Effector memory CD4-positive, alpha-beta T cell (primary cell): ENCODE data around the gene MGAT5B.

Experiments used
- DNase-seq, 3 donors: peaks; one replicate each; pipeline ENCODE4 v3.0.0-alpha.2; 2020
- H3K27ac ChIP-seq: 2 replicates; pipeline ENCODE4 v1.7.0; 2013; ENCODE audit warnings: mild to moderate bottlenecking, low read length, moderate library complexity; ENCODE audit not compliant: insufficient read depth, poor library complexity, severe bottlenecking
- H3K27me3 ChIP-seq: replicated peaks from 2 replicates; pipeline ENCODE4 v1.7.0; 2013; ENCODE audit warnings: mild to moderate bottlenecking, low read length; ENCODE audit not compliant: insufficient read depth, control insufficient read depth, poor library complexity, severe bottlenecking
- H3K36me3 ChIP-seq: 2 replicates; pipeline ENCODE4 v1.7.0; 2013; ENCODE audit warnings: mild to moderate bottlenecking, low read length, moderate library complexity; ENCODE audit not compliant: control insufficient read depth, insufficient read depth
- H3K4me1 ChIP-seq: 2 replicates; pipeline ENCODE4 v1.7.0; 2013; ENCODE audit warnings: low read length, mild to moderate bottlenecking; ENCODE audit not compliant: control insufficient read depth, insufficient read depth, poor library complexity, severe bottlenecking
- H3K4me3 ChIP-seq: 2 replicates; pipeline ENCODE4 v1.7.0; 2013; ENCODE audit warnings: low read length, low read depth, mild to moderate bottlenecking; ENCODE audit not compliant: insufficient read depth, poor library complexity, severe bottlenecking
- H3K9me3 ChIP-seq: 2 replicates; pipeline ENCODE4 v1.7.0; 2013; ENCODE audit warnings: mild to moderate bottlenecking, low read length, moderate library complexity; ENCODE audit not compliant: control insufficient read depth
- total RNA-seq, 3 donors: gene quantifications; one replicate each; lab custom pipeline; 2026; lab: John Stamatoyannopoulos, UW

Gene MGAT5B, protein sequence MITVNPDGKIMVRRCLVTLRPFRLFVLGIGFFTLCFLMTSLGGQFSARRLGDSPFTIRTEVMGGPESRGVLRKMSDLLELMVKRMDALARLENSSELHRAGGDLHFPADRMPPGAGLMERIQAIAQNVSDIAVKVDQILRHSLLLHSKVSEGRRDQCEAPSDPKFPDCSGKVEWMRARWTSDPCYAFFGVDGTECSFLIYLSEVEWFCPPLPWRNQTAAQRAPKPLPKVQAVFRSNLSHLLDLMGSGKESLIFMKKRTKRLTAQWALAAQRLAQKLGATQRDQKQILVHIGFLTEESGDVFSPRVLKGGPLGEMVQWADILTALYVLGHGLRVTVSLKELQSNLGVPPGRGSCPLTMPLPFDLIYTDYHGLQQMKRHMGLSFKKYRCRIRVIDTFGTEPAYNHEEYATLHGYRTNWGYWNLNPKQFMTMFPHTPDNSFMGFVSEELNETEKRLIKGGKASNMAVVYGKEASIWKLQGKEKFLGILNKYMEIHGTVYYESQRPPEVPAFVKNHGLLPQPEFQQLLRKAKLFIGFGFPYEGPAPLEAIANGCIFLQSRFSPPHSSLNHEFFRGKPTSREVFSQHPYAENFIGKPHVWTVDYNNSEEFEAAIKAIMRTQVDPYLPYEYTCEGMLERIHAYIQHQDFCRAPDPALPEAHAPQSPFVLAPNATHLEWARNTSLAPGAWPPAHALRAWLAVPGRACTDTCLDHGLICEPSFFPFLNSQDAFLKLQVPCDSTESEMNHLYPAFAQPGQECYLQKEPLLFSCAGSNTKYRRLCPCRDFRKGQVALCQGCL
- total RNA-seq, result 0.17 to 0.35 (median 0.19) reads per million in 3 donors

DNA sequence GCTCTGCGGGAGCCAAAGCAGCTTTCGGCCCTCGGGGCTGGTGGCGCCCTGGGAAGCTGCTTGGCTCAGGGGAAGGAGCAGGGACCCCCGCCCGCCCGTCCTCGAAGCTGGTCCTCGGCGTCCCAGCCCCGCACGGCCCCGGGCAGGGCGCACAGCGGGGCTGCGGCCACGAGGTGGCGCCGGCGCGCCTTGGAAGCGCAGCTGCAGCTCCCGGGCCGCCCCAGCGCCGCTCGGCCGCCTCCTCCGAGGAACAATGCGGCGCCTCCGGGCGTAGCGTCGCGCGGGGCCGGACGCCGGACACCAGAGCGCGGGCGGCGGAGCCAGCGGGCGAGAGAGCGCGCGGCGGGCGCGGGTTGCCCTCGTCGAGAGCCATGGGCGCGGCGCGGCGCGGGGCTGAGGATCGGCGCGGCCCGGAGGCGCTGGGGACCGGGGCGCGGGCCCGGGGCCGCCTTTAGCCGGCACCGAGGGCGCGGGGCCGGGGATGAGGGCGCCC lies at the start of gene MGAT5B:
MGAT5B (plus strand) TSS at position 229 of the 493 bp plus-strand sequence. CDS start 626 bp downstream, outside the sequence.
- Histone ChIP-seq H3K27ac (no peak within 1 kb of the TSS), H3K4me3 (peak within 1 kb of the TSS; percentile 35), H3K9me3 (no peaks in the 10 kb centered on the region), H3K4me1 (peaks cover 14% of the 10 kb centered on the region), H3K27me3 (peaks cover 16% of the 10 kb centered on the region), H3K36me3 (no peaks in the 10 kb centered on the region)
- DNase-seq, result peak; percentile 41 to 56 (median 46)

DNA sequence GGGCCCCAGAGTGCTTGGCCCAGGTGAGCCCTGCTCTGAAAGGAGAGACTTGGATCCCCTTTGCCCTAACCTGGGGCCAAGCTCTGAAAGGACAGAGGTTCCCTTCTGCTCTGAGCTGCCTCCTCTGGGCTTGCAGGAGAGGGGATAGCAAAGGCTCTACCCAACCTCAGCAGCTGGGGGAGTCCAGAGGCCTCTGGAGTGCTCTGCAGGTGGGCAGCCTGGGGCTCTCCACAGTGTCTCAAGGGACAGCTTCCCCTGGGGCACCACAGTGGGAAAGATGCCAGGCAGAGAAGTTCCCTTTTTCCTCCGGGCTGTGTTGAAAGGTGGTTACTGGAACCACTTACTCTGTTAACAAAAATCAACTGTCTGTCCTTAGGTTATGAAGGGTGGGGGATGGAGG lies 48.2 kb upstream of the MGAT5B start:
- no peaks in the 10 kb centered on the region for H3K9me3 ChIP-seq
- H3K4me3 ChIP-seq, result no peak overlapping the region
- H3K27me3 ChIP-seq, result no peaks in the 10 kb centered on the region
- no peak for DNase-seq
- H3K36me3 ChIP-seq, result no peaks in the 10 kb centered on the region
- peaks cover 5% of the 10 kb centered on the region for H3K4me1 ChIP-seq
- H3K27ac ChIP-seq, result no peak overlapping the region

DNA sequence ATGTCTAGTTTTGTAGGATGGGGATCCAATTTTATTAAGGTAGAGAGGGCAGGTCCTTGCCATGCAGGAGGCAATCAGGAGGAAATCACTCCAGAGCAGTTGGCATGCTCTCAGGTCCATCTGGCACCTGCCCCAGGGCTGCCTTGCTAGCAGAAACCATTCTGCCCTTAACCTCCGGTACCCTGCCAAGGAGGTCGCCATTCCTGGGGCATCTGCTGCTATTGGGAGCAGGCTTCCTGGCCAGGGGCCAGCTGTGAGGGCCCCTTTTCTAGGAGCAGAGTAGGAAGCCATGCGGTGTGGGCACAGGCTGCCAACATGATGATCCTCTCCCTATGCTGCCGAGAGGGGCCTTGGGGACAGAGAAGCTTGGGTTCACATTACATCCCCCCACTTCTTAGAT lies 47.6 kb upstream of the MGAT5B start:
- H3K27me3 ChIP-seq, result no peaks in the 10 kb centered on the region
- no peak overlapping the region for H3K27ac ChIP-seq
- no peaks in the 10 kb centered on the region for H3K9me3 ChIP-seq
- H3K36me3 ChIP-seq, result no peaks in the 10 kb centered on the region
- peaks cover 5% of the 10 kb centered on the region for H3K4me1 ChIP-seq
- no peak for DNase-seq
- H3K4me3 ChIP-seq, result no peak overlapping the region

DNA sequence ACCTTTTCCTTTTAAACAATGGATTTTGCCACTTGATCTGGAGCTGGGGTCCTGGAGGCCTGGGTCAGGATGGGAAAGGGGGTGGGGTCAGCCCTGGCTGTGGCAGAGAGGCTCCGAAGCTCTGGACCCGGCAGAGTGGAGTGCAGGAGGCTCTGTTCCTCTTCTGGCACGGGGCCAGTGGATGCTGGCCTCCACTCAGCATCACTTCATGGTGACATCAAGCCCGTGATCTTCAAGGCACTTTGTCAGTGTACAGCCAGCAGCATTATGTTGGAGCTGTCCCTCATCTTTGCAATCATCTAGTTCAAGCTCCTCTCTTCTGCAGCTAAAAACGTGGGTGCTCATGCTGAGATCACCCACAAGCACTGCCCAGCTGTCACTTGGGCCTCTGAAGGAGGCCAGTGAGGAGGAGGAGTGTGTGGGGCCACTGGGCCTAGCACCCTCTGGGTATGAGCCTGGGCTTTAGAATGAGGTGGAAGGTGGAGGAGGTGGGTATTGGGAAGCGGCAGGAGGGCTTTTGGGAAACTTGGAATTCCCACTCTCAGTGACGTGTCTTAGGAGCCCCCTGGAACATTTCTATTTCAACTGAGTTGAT lies 45.9 kb upstream of the MGAT5B start:
- no peaks in the 10 kb centered on the region for H3K9me3 ChIP-seq
- H3K27ac ChIP-seq, result no peak overlapping the region
- DNase-seq, result no peak
- H3K36me3 ChIP-seq, result no peaks in the 10 kb centered on the region
- H3K4me3 ChIP-seq, result no peak overlapping the region
- no peaks in the 10 kb centered on the region for H3K4me1 ChIP-seq
- H3K27me3 ChIP-seq, result no peaks in the 10 kb centered on the region

DNA sequence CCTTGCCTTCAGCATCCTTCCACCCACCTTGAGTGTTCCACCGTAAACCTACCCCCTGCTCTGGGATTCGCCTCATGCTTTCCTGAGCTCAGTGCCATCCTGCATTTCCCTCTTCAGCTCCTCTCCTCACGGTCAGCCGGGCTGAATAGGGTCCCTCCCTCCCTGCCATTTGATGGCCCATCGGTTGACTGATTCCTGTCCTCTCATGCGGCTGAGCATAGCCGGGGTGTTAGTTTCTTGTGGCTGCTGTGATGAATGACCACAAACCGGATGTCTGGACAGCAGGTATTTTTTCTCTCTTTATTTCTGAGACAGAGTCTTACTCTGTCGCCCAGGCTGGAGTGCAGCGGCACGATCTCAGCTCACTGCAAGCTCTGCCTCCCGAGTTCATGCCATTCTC lies 44.1 kb upstream of the MGAT5B start:
- Histone ChIP-seq H3K4me3 (no peak overlapping the region), H3K9me3 (no peaks in the 10 kb centered on the region), H3K36me3 (no peaks in the 10 kb centered on the region), H3K27ac (no peak overlapping the region), H3K27me3 (no peaks in the 10 kb centered on the region), H3K4me1 (no peaks in the 10 kb centered on the region)
- no peak for DNase-seq

DNA sequence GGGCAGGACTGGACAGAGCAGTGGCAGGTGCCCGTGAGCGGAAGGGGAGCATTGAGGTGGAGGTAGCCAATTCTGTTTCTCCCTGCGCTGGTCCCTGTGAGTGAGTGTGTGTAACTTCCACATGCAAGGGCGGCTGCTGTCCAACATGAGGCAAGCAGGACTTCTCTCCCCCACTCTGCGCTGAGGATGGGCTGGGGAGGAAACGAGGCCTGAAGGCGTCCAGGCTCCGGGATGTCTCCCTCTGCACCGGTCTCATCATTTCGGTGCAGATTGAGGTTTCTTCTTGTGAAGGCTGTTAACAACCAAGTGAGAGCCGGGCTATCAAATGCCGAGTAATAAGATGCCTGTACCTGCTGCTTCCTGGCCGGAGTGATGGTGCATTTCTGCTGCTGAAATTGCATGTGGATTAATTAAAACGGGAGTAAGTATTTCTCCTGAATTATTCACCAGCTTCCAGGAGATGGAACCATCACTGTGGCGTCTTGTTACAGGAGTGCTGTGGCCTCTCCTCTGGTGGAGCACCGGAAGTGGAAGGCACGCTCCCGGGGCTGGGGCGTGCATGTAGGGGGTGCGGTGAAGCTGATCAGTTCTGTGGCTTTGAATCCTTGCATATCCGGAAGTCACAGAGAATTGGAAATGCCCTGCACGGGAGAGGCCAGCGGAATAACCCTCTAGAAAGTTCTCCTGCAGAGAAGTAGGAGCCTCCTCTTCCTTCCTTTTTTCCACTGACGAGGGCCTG lies 41.7 kb upstream of the MGAT5B start:
- Histone ChIP-seq H3K4me1 (no peaks in the 10 kb centered on the region), H3K27me3 (no peaks in the 10 kb centered on the region), H3K4me3 (no peak overlapping the region), H3K36me3 (no peaks in the 10 kb centered on the region), H3K27ac (no peak overlapping the region), H3K9me3 (no peaks in the 10 kb centered on the region)
- no peak for DNase-seq

DNA sequence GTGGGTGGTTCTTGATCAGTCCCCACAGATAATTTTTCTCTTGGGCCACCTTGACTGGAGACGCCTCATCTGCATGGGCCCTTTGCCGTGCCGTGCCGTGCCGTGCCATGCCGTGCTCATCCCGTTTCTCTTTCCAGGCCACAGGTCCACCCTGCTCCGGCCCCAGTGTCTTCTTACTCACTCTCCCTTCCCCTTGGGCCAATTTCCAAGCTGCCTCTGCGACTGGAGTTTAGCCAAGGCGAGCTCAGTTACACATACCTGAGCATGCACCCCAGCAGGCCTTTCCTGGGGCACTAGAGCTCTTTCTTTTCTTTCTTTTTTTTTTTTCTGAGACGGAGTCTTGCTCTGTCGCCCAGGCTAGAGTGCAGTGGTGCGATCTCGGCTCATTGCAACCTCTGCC lies 40.5 kb upstream of the MGAT5B start:
- no peak overlapping the region for H3K4me3 ChIP-seq
- DNase-seq, result no peak
- no peak overlapping the region for H3K27ac ChIP-seq
- H3K9me3 ChIP-seq, result no peaks in the 10 kb centered on the region
- no peaks in the 10 kb centered on the region for H3K36me3 ChIP-seq
- H3K4me1 ChIP-seq, result no peaks in the 10 kb centered on the region
- no peaks in the 10 kb centered on the region for H3K27me3 ChIP-seq

DNA sequence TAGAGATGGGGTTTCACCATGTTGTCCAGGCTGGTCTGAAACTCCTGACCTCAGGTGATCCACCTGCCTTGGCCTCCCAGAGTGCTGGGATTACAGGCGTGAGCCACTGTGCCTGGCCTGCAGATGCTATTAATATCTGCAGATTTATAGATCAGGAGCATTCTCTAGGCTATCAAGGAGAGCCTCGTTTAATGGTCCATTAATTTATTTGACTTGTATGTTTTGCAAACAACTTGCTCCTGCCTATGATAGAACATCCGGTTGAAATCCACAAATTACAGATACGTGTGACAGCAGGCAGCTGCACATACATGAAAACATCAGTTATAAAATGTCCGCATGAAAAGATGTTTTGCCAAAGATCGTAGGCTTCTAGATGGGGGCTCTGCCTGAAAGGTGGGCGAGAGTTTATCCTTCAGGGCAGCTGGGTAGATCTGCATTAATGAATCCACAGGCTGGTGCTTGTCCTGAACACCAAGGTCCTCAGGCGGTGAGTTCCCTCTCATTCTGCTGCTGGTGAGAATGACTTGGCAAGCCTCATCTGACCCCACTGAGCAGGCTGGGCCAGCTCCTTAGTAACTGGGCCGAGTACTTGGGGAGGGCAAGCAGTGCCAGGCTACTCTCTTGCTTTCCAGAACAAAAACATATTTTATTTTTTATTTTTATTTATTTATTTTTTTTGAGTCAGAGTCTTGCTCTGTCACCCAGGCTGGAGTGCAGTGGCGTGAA lies 37.1 kb upstream of the MGAT5B start:
- no peak for DNase-seq
- Histone ChIP-seq H3K4me3 (no peak overlapping the region), H3K27me3 (no peaks in the 10 kb centered on the region), H3K36me3 (no peaks in the 10 kb centered on the region), H3K27ac (no peak overlapping the region), H3K9me3 (no peaks in the 10 kb centered on the region), H3K4me1 (no peaks in the 10 kb centered on the region)

DNA sequence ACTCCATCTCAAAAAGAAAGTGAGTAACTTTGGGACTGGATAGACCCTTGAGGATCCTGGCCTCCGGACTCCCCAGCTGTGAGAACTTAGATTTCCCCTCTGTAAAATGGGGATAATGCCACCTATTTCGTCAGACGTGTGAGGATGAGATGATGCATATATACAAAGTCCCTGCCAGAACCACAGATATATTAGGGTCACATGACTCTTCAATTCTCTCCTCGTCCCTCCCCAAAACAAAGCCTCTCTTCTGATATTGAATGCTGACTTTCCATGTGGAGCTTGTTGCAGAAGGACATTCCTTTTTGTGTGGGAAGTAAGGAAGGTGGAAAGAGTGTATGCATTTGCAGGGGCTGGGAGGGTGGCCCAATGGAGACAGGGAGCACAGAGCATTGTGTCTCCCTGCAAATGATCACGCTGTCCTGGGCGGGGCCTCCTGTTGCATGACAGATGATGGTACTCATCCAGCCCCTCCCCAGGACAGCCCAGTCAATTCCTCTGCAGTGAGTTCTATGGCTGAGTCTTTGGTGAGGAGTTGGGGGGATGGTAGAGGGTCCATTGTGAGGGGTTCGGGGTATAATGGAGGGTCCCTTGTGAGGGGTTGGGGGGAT lies 35.1 kb upstream of the MGAT5B start:
- Histone ChIP-seq H3K27me3 (no peaks in the 10 kb centered on the region), H3K4me1 (no peaks in the 10 kb centered on the region), H3K4me3 (no peak overlapping the region), H3K36me3 (no peaks in the 10 kb centered on the region), H3K27ac (no peak overlapping the region), H3K9me3 (no peaks in the 10 kb centered on the region)
- DNase-seq, result no peak
